Epithelial cell of esophagus (primary cell): Measurements from ENCODE around the gene TOP2A.

Experiments used
- DNase-seq: peaks from one replicate; pipeline ENCODE4 v3.0.0; 2010; ENCODE audit warnings: low read depth
- H3K4me3 ChIP-seq: 2 replicates; pipeline ENCODE4 v1.5.1; 2011; ENCODE audit warnings: mild to moderate bottlenecking, low read length, control low read depth
- CTCF ChIP-seq: IDR thresholded peaks from 2 replicates; pipeline ENCODE4 v1.5.1; 2011; ENCODE audit warnings: low read depth, mild to moderate bottlenecking, low read length, control low read depth, inconsistent platforms; ENCODE audit not compliant: insufficient read depth; ENCODE audit errors: missing control alignments

TOP2A gene

GRCh38 chr17:40355123-40355803, 62.4 kb downstream of the TOP2A start:
- TF ChIP-seq CTCF: peak; percentile 86
- peak; percentile 52 for DNase-seq

GRCh38 chr17:40354221-40355122, 63.2 kb downstream of the TOP2A start:
- DNase-seq: no peak
- no peak for TF ChIP-seq CTCF
- H3K4me3 ChIP-seq: no peak overlapping the region

More at GRCh38 chr17:40355123-40355803, 62.4 kb downstream of the TOP2A start:
- no peak overlapping the region for H3K4me3 ChIP-seq

GRCh38 chr17:40352779-40353394, 64.8 kb downstream of the TOP2A start:
- H3K4me3 ChIP-seq: no peak overlapping the region
- TF ChIP-seq CTCF: no peak
- peak; percentile 31 for DNase-seq

GRCh38 chr17:40352237-40352778, 65.4 kb downstream of the TOP2A start:
- no peak for TF ChIP-seq CTCF
- H3K4me3 ChIP-seq: no peak overlapping the region

GRCh38 chr17:40351359-40352236, 66.1 kb downstream of the TOP2A start:
- no peak for TF ChIP-seq CTCF
- no peak for DNase-seq
- H3K4me3 ChIP-seq: no peak overlapping the region

More at GRCh38 chr17:40352237-40352778, 65.4 kb downstream of the TOP2A start:
- no peak for DNase-seq
